GM19372 (cell line): Measurements from ENCODE around the gene PRPF19.
A peak's percentile ranks its signal among the peaks of the same experiment; 100 is the strongest.

Experiments used
- ATAC-seq: cut with Tn5 transposase; IDR thresholded peaks from one replicate; pipeline ENCODE4 v1.9.1; 2021; ENCODE audit warnings: mild to moderate bottlenecking, low read depth, moderate library complexity; ENCODE audit not compliant: unreplicated experiment

The PRPF19 gene

DNA sequence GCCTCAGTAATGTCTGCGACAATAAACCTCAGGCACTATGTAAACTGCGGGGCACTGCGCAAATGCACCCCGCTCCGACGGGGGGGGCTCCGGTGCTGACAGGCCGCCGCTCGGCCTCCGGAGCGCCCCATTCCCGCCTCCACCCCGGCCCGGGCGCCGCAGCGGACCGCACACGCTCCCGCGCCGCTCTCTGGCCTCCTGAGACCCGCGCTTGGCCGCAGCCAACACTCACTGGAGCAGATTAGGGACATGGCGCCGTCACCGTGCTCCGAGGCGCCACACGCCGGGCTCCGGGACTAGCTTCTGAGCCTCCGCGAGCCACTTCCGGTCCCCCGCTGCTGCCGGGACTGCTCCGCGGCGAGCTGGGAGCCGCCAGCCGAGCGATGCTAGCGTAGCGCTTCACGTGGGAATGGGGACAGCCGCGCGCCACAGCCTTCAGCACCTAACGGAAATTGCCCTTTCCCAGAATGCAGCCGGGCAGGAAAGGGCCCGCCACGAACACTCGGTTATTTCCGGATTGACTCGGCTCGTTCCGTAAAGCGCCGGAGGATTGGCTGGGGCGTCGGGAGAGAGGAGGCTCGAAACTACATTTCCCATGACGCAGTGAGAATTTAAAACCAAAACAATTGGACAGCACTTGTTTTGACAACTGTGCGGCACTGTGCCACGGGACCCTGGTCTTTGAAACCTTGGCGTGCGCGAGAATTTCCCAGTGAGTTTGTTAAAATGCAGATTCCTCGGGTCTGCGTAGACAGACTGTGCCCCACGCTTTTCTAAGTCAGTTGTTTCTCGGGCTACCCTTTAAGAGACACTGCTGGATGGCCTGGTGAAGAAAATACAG is at the start of gene PRPF19:
Gene PRPF19 (minus strand): TSS at position 454 of the 841 bp plus-strand sequence. CDS start 203 bp downstream, at position 251.
- ATAC-seq, result peak; percentile 69

DNA sequence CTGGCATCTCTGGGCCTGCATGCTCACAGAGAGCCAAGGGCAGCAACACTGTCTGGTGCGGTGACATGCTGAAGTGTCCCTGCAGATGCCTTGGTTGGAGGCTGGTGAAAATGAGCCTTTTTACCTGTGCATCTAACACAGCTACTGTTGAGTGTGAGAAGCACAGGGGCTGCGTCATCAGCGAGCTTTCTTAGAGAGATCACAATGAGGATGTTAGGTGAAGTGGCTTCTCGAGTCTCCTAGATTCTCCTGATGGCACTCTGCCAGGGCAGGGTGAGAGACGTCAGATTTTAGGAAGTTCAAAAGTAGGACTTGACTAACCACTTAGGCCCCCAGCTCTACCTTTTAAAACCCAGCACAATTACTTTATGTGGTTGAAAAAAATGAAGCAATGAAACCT is 49.2 kb upstream of the PRPF19 start:
- ATAC-seq, result no peak

DNA sequence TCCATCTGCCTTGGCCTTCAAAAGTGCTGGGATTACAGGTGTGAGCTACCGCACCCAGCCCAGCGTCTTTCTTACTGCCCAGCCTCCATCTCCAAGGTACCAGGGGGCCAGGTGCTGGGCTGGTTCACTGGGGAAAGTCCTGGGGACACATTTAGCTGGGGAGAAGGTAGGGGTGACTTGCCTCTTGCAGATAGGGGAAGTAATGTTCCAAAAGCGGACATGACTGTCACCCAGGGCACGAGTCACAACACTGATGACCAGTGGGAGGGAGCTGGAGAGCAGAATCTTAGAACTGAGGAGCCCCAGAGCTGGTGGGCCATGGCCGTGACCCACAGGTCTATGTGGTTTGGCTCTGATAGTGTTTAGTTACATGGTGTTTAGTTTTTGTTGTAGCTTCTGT is 48.0 kb upstream of the PRPF19 start:
- ATAC-seq, result no peak

DNA sequence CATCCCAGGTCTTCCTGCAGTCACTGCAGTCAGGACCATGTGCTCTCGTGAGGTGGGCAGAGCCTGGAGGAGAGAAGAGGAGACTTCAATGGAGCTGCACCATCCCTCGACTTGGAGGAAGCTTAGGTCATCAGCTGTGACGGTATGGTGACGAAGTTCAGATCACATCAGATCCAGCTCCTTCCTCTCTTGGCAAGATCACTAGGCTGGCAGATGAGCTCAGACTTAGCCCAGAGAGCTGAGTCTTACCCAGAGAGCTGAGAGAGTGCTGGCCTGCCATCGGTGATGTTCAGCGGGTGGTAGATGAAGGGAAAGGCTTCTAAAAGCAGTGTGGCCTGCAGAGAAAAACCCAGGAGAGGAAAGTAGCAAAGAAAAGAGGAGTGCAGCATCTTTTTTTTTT is 47.4 kb upstream of the PRPF19 start:
- no peak for ATAC-seq

DNA sequence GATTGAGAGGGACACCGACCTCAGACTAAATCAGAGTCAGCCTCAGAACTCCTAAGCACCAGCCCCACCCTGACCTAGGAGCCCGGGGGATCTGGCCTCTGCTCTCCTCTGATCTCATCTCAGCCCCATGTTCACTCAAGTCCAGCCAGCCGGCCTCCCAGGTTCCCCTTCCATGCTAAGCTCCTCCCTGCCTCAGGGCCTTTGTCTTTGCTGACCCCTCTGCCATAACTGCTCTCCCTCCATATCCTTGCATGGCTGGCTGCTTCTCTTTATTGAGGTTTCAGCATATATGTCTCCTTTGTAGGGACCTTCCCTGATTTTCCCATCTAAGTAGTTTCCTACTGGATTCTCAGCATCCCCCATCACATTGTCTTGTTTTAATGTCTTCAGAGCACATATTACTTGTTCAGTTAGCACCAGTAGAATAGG is 46.4 kb upstream of the PRPF19 start:
- no peak for ATAC-seq

DNA sequence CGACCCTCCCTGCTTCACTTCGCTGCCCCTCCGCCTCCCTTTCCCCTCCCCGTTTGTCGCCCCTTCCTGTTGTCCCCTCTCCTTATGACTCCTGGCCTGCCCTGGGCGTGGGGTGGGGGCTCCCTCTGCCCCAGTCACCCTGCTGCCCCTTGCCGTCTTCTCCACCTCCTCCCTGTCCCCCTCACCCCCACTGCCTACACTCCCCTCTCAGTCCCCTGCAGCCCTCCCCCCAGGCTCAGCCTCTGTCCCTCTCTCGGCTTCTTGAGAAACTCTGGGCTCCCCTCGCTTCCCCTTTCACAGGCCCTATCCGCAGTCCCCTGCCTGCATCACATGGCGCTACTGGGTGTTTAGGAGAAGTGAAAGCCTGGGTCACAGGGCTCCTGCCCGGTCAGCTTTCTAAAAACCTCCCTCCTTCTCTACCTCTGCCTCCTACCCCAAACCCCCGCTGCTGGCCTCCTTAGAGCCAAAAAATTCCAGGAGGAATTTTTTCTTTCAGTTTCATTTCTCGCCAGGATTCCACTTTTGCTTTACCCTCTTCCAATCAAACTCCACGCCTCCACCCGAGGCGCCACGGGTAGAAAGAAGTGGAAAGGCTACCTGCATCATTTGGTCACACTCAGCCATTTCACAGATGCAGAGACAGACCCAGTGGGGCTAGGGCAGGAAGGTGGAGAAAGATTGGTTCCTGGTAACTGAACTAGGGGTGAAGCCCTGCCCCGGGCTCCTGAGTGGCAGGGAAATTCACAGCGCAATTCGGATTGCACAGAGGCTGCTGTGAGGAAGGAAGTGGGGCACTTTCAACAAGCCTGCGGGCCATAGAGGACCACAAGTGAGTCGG is 45.7 kb upstream of the PRPF19 start, which contains the start of gene SLC15A3:
Gene SLC15A3 (minus strand): TSS at position 273 of the 838 bp plus-strand sequence. CDS start 625 bp downstream, outside the sequence.
- peak; percentile 76 for ATAC-seq

DNA sequence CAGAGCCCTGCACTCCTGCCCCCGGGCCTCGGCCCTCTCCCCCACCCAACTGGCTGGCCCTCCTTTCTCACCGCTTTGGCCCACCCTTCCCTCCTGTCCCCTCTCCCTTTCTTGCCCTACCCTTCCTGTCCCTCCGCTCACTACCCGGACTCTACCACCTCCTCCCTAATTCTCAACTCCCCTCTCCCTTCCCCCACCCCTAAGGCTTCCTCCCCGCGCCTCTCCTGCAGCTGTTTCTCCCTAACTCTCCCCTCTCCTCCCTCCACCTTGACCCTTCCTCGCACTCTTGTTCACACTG is 45.2 kb upstream of the PRPF19 start:
- no peak for ATAC-seq

DNA sequence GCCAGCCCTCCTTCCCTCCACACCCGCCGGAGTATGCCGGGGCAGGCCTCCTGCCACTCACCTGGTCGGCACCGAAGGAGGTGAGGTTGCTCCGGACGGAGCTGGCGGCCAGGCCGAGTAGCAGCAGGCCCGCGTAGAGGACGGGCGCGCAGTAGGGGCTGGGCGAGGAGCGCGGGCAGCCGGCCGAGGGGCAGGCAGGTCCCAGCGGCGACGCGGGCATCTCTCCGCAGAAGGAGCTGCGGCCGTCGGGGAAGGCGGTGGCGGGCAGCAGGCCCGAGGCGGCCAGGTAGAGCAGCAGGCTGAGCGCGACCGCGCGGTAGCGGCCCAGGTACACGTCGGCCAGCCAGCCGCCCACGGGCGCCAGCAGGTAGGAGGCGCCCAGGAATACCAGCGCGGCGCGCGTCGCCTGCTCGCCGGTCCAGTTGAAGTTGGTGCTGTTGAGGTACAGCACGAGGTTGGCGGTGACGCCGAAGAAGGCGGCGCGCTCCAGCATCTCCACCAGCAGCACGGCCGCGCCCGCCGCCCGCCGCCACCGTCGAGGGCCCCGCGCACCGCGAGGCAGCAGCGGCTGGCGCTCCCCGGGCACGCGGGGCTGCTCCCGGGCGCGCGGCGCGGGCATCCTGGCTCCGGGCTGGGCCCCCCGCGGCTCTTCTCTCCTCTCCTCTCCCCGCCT is 44.7 kb upstream of the PRPF19 start:
- no peak for ATAC-seq

DNA sequence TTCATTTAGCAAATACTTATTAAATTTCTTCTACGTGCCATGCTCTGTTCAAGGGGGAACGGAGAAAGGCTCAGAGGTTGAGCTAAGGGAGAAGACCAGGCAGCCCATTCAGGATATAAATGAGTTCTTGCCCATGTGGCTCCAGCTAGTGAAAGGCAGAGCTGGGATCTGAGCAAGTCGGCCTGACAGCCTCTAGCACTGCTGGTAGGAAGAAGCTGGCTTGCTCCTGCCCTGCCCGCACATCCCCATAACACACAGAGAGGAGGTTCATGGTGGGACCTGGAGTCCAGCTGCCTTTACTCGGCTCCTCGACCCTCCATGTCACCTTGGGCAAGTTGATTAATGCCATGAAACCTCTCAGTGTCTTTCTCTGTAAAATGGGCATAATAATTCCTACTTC is 43.6 kb upstream of the PRPF19 start:
- ATAC-seq, result no peak

DNA sequence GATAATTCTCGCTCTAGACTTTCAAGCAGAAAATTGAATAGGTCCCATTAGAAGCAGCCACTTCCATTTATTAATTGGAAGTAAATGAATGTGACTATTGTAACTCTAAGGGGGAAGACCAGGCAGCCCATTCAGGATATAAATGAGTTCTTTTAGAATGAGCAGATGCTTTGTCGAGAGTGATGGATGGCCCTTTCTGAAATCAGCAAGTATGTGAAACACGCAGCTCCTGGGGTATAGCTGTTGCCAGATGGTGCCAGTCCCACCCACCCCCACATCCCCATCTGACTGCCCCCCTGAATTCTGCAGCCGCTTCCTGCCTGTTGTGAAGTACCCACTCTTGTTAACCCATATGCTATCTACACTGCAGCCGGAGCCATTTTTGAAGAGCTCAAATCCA is 41.9 kb upstream of the PRPF19 start:
- ATAC-seq, result no peak

DNA sequence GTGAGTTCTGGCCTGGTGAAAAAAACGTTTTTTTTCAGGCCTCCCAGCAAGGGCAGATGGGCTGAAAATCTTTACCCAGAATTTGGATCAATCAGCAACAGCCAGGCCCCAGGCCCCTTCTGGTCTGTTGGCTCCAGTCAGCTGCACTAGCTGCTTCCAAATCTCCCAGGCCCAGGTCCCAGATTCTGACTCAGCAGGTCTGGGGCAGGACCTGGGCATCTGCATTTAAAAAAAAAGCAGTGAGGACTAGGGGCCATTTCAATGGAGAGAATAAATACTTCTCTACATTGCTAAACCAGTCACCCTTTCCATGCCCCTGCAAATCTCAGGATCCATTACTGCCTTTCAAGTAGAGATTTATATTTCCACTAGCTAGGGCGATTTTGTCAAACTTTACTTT is 41.3 kb upstream of the PRPF19 start:
- ATAC-seq, result no peak

DNA sequence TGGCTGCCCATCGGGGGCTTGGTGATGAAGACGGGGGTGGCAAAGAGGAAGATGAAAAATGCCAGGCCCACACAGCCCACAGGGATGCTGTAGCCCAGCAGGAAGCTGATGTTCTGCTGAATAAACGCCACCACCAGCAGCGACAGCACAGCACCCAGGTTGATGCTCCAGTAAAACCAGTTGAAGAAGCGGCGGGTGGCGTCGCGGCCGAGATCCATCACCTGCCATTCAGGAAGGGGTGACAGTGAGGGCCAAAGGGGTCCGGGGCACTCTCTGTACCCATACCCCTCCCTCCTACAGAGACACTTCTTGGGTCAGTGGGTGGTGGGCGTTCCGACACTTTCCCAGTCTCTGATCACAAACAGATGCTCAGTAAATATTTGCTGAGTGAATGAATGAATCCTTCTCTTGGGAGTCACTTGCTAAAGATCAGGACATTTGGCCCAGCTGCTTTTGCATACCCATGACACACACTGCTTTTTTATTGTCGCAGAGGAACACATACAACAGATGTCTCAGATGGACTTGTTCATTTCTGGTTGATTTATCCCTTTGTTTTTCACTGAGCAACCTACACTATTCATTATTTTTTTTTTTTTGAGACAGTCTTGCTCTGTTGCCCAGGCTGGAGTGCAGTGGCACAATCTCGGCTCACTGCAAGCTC is 40.3 kb upstream of the PRPF19 start:
- no peak for ATAC-seq

DNA sequence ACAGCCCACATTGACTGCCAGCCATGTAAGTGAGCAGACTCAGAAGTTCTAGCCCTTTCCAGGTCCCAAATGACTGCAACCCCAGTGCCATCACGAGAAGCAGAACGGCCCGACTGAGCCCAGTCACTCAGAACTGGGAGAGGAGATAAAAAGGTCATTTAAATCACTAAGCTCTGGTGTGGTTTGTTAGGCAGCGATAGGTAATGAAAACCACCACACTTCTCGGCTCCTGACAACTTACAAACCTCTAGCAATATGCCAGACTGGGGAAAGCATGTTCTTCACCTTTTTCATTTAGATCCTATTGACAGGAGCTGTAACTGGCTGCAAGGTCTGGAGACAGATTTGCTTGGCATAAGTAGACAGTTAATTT is 38.9 kb upstream of the PRPF19 start:
- no peak for ATAC-seq

DNA sequence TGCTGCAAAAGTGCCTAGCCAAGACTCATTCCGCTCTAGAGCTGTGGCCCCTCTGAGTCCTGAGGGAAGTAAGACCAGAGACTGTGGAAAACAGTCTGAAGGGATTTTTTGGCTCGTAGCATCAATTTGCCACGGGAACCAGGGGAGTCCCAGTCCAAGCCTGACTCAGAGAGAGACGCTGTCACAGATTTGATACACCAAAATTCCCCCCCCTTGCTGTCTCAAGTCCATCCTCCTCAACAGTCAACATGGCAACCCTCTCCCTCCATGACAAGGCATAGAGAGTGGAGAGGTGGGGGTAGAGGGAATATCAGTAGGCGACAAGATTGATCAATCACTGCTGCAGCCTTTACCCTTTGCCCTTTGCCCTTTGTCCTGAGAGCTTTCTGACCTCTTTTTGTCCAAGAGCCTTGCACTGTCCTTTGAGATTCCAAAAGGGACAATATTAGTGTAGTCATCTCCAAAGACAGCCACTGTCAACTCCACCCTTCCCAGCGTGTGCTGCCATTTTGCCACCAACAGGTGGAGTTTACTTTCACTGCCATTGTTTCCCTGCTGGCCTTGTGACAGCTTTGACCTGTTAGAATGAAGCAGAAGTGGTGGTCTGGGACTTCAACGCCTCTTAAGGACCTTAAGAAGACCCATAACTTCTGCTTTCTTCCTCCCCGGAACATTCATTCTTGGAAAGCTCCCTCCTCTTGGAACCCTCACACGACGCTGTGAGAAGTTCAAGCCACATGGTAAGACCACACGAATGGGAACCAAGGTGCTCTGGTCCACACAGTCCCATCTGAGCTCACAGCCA is 38.3 kb upstream of the PRPF19 start:
- no peak for ATAC-seq

DNA sequence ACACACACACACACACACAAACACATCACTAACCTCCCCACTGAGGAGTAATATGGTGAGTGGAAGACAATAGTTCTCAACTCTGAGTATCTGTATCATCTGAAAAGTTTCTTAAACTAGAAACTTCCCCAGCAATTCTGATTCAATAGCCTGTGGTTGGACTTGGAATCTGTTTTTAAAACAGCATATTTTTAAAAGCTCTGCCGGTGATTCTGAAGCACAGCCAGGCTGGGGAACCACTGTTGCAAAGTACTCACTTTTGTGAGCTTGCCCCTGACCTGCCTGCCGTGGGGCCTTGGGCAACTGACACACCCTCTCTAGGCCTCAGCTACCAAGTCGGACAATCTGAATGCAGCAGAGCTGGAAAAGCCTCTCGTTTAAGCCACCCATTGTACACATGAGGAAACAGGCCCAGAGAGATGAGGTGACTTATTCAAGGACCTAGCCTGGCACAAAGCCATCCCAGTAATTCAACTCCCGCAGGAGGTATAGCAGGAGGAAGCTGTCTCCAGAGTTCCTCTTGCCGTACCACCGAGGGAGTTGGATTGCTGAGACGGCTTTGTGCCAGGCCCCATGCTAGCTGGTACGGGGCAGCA is 36.7 kb upstream of the PRPF19 start:
- ATAC-seq, result no peak

DNA sequence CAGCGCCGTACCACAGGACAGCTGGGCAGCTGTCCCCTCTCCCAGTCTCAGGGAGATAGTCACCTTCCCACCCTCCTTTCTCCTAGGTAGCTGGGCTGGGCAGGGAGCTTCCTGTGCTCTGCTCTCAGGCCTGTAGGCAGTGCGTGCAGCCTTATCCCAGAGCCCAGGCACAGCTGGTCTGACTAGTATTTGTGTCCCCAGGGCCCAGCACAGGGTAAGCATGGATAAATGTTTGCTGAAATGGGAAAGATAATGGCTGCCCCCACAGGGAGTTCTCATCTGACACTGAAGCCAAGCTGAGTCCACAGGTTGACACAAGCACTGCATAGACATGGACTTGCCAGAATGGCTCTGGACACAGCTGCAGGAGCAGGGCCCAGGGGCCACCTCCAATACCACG is 35.8 kb upstream of the PRPF19 start:
- ATAC-seq, result no peak

DNA sequence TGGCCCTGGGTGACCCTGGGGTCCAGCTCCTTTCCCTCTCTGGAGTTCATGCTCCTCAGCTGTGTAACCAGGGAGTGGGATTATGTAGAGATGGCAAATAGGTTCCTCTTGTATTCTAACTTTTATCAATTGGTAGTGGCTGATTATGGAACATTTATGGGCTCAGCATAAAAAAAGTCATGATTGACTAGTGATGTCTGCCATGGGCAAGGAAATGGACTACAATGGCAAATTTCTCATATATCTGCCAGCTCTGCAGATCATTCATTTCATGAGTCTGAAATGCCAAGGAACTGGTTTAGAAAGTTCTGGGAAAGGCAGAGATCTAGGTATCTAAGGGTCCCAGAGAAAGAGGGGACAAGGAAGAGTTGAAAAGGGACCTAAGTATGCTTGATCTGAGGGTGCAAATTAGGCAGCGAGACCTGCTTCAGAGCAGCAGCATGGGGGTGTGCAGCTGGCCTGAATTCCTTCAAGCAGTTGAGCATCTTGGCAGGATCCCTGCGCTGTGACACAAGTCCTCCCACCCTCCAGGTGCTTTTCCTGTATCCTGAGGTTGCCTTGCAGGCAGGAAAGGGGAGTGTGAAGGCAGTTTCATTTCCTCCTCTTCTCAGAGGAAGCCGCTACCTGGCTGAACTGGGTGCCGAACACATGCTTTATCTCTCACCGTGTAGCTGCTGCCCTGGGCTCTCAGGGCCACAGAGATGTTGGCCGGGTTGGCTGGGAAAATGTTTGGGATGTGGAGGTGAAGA is 35.2 kb upstream of the PRPF19 start:
- no peak for ATAC-seq

DNA sequence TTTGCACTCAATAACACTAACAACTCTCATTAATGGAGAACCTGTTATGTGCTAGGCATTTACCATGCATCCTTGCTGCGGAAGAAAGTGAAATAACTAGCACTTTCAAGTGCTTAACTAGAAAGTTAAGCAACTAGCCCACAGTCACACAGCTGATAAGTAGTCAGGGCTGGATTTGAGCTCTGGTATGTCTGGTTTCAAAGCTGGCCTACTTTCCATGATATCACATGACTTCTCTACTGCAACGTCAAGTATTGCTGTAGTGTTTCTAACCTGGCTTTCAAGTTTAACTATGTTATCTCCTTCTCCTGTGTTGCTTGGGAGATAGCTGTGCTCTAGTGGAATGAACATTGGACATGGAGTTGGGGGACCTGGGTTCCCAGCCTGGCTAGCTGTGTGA is 33.5 kb upstream of the PRPF19 start:
- no peak for ATAC-seq

DNA sequence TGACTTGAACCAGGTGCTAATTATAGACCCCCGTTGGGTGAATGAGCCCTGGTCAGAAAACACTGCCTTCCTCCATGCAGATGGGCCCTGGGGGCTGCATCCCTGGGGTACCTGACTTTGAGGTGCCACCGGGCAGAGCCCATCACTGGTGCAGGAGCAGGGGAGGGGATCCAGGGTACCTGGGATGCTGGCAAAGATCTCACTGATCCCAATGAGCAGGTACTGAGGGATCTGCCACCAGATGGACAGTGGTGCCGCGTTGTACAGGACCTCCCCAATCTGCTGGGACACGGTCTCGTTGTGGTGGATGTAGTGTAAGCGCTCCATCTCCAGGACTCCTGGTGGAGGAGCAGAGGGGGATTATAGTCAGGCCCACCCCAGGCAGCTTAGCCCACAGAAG is 32.9 kb upstream of the PRPF19 start:
- no peak for ATAC-seq
